GM23338 (cell line): Measurements from ENCODE around the gene BOK. TPM values are rescaled to one million over a fixed set of nuclear protein-coding genes. Genes with fewer than 3 reads are reported as not detected.

Experiments
- CREB1 ChIP-seq: fragments of 250-450 bp; sonication (Bioruptor Pico); IDR thresholded peaks from 2 replicates; pipeline ENCODE4 v1.5.0; 2020; ENCODE audit warnings: low read depth, mild to moderate bottlenecking, moderate library complexity
- EZH2 ChIP-seq: fragments of 200-600 bp; sonication (generic); IDR thresholded peaks from one replicate; pipeline ENCODE4 v1.8.0; 2017; ENCODE audit warnings: antibody characterized with exemption, mild to moderate bottlenecking, low read depth; ENCODE audit not compliant: unreplicated experiment
- NANOG ChIP-seq: IDR thresholded peaks from 2 replicates; pipeline ENCODE4 v1.6.1; 2016; ENCODE audit warnings: antibody characterized with exemption, borderline replicate concordance
- ZNF331 ChIP-seq: fragments of 250-450 bp; sonication (Bioruptor Pico); IDR thresholded peaks from 2 replicates; pipeline ENCODE4 v1.5.0; 2020; ENCODE audit warnings: low read depth, mild to moderate bottlenecking, moderate library complexity
- polyA plus RNA-seq: library from polyadenylated mRNA; unstranded; fragments of >200 nt; fragmentation: Nextera tagmentation; extraction: Ambion mirVana; gene quantifications from 2 replicates; pipeline ENCODE4 v1.2.1, GENCODE V29; 2016
- total RNA-seq: library from RNA; depleted of rRNA; stranded (reverse); fragments of >200 nt; shearing (Covaris generic); gene quantifications from 2 replicates; pipeline ENCODE4 v1.2.3, GENCODE V29; 2014
- TF ChIP-seq, protein P1 (sequence below): fragments of 250-450 bp; sonication (Bioruptor Pico); IDR thresholded peaks from 2 replicates; pipeline ENCODE4 v1.5.0; 2020; ENCODE audit warnings: mild to moderate bottlenecking, moderate library complexity
- TF ChIP-seq, protein P2 (sequence below): IDR thresholded peaks from 2 replicates; pipeline ENCODE4 v1.6.1; 2016; ENCODE audit warnings: antibody characterized with exemption
- TF ChIP-seq, protein P3 (sequence below), 2 experiments: fragments of 200-600 bp in 1 of 2; sonication (generic) in 1 of 2; conservative IDR thresholded peaks; 2 replicates each; pipeline versions ENCODE4 v1.5.1 to v1.6.1; 2016 to 2017; ENCODE audit warnings: antibody characterized with exemption in 2 of 2, low read depth in 2 of 2, mild to moderate bottlenecking in 2 of 2, moderate library complexity in 1 of 2

BOK gene
- total and polyA plus RNA-seq, 2 experiments from 2014 or later: 13.5 to 36.7 TPM

DNA sequence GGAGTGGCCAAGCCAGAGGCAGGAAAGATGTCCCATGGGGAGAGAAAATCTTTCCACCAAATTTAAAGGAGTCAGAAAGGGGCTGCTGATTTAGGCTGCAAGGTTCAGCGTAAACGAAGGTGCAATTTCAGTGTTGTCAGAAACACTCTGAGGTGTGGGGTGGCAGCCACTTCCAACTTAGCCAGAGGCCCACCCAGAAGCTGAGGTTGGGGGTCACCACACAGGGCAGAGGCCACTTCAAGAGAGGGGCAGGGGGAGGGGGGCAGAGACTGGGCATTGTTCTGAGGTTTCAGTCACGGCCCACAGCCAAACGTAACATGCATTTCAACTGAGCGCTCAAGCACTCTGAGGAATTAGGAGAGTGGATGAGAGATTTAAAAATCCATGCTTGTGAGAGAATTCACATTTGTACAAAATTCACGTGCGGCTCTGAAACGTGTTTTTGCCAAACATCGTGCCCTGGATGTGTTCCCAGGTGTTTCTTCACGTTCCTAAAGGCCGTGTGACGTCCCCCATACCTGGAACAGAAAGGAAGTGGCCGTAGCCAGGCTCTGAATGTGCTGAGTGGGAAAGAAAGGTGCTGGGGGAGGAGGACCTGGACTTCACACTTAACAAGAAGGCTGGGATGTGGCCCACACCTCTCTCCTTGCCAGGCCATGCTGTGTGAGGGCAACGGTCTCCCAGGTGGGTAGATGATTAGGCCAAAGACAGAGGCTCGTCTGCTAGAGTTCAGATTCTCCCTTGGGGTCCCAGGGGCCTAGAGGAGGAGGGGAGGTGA lies 19.5 kb upstream of the BOK start (continued):
- TF ChIP-seq, protein P1, sequence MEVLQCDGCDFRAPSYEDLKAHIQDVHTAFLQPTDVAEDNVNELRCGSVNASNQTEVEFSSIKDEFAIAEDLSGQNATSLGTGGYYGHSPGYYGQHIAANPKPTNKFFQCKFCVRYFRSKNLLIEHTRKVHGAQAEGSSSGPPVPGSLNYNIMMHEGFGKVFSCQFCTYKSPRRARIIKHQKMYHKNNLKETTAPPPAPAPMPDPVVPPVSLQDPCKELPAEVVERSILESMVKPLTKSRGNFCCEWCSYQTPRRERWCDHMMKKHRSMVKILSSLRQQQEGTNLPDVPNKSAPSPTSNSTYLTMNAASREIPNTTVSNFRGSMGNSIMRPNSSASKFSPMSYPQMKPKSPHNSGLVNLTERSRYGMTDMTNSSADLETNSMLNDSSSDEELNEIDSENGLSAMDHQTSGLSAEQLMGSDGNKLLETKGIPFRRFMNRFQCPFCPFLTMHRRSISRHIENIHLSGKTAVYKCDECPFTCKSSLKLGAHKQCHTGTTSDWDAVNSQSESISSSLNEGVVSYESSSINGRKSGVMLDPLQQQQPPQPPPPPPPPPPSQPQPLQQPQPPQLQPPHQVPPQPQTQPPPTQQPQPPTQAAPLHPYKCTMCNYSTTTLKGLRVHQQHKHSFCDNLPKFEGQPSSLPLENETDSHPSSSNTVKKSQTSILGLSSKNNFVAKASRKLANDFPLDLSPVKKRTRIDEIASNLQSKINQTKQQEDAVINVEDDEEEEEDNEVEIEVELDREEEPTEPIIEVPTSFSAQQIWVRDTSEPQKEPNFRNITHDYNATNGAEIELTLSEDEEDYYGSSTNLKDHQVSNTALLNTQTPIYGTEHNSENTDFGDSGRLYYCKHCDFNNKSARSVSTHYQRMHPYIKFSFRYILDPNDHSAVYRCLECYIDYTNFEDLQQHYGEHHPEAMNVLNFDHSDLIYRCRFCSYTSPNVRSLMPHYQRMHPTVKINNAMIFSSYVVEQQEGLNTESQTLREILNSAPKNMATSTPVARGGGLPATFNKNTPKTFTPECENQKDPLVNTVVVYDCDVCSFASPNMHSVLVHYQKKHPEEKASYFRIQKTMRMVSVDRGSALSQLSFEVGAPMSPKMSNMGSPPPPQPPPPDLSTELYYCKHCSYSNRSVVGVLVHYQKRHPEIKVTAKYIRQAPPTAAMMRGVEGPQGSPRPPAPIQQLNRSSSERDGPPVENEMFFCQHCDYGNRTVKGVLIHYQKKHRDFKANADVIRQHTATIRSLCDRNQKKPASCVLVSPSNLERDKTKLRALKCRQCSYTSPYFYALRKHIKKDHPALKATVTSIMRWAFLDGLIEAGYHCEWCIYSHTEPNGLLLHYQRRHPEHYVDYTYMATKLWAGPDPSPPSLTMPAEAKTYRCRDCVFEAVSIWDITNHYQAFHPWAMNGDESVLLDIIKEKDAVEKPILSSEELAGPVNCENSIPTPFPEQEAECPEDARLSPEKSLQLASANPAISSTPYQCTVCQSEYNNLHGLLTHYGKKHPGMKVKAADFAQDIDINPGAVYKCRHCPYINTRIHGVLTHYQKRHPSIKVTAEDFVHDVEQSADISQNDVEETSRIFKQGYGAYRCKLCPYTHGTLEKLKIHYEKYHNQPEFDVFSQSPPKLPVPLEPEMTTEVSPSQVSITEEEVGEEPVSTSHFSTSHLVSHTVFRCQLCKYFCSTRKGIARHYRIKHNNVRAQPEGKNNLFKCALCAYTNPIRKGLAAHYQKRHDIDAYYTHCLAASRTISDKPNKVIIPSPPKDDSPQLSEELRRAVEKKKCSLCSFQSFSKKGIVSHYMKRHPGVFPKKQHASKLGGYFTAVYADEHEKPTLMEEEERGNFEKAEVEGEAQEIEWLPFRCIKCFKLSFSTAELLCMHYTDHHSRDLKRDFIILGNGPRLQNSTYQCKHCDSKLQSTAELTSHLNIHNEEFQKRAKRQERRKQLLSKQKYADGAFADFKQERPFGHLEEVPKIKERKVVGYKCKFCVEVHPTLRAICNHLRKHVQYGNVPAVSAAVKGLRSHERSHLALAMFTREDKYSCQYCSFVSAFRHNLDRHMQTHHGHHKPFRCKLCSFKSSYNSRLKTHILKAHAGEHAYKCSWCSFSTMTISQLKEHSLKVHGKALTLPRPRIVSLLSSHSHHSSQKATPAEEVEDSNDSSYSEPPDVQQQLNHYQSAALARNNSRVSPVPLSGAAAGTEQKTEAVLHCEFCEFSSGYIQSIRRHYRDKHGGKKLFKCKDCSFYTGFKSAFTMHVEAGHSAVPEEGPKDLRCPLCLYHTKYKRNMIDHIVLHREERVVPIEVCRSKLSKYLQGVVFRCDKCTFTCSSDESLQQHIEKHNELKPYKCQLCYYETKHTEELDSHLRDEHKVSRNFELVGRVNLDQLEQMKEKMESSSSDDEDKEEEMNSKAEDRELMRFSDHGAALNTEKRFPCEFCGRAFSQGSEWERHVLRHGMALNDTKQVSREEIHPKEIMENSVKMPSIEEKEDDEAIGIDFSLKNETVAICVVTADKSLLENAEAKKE: no peak
- TF ChIP-seq NANOG (no peak), ZNF331 (CRISPR knock-in tag) (no peak), EZH2 (no peak), CREB1 (CRISPR knock-in tag) (no peak)
- TF ChIP-seq, protein P2, sequence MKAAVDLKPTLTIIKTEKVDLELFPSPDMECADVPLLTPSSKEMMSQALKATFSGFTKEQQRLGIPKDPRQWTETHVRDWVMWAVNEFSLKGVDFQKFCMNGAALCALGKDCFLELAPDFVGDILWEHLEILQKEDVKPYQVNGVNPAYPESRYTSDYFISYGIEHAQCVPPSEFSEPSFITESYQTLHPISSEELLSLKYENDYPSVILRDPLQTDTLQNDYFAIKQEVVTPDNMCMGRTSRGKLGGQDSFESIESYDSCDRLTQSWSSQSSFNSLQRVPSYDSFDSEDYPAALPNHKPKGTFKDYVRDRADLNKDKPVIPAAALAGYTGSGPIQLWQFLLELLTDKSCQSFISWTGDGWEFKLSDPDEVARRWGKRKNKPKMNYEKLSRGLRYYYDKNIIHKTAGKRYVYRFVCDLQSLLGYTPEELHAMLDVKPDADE: no peak
- TF ChIP-seq, protein P3, sequence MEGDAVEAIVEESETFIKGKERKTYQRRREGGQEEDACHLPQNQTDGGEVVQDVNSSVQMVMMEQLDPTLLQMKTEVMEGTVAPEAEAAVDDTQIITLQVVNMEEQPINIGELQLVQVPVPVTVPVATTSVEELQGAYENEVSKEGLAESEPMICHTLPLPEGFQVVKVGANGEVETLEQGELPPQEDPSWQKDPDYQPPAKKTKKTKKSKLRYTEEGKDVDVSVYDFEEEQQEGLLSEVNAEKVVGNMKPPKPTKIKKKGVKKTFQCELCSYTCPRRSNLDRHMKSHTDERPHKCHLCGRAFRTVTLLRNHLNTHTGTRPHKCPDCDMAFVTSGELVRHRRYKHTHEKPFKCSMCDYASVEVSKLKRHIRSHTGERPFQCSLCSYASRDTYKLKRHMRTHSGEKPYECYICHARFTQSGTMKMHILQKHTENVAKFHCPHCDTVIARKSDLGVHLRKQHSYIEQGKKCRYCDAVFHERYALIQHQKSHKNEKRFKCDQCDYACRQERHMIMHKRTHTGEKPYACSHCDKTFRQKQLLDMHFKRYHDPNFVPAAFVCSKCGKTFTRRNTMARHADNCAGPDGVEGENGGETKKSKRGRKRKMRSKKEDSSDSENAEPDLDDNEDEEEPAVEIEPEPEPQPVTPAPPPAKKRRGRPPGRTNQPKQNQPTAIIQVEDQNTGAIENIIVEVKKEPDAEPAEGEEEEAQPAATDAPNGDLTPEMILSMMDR (conservative IDR thresholded peaks at IDR 0.05; ENCODE audit: low read depth in 2 of 2): no peak
